ENCODE data around the gene PCCB.
A peak's percentile ranks its signal among the peaks of the same experiment; 100 is the strongest.
"Not testable (repeated sequence)": the region's sequence is repeated elsewhere in the genome, so short reads cannot be mapped to it uniquely, and the experiment has no call there.

PCCB gene

DNA sequence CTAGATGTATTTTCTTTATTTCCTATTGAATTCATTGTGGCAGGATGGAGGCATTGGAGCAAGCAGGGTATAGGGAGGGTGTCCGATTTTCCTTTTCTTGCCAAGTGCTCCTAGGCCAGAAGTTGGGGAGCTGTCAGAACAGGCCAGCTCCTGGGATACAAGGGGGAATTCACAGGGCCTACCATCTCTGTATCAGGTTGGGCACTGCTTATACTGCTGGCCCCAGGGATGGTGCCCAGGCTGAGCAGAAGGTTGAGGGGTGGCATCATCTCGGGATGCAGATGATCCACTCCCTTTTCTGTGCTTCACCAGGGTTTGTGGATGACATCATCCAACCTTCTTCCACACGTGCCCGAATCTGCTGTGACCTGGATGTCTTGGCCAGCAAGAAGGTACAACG, 79.5 kb downstream of the PCCB start:
- no peak for DNase-seq (ENCODE audit: low spot score)

GRCh38 chr3:136330900-136331299, 80.8 kb downstream of the PCCB start:
- DNase-seq (ENCODE audit: low spot score) = no peak

GRCh38 chr3:136332302-136332701, 82.2 kb downstream of the PCCB start:
- no peak for DNase-seq (ENCODE audit: low spot score)

DNA sequence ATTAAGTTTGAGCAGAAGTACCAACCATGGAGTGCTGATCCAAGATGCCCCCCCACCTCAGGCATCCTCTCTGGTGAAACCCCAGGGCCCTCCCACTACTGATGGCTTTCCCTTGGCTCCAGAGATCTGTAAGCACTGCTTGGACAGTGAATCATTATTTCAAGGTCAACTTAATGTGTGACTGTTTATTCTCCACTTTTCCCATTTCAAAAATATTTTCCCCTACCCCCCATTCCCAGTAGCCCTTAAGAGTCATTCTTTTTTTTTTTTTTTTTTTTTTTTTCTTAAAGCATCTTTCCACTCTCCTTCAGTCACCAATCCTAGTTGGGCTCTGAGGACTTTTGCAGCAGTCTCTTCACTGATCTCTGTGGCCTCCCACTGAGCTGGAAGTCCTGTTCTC, 82.6 kb downstream of the PCCB start:
- DNase-seq (ENCODE audit: low spot score) = peak; percentile 65

DNA sequence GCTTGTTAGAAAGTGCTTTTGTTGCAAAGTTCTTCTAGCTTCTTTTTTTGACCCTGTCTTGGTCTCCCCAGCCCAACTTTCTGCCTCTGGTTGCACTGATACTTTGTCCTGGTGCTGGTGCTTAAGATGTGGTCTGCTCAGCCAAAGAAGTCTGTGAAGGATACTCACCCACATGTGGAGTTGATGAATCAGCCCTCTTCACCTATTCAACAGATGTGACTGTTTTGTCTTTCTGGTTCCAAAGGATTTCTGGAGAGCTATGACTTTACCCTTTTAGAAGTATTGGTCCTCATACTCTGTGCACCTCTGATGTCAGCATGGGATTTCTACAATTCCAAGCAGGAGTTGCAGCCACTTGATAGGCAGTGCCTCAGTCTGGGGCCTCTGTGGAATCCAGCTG, 84.1 kb downstream of the PCCB start:
- no peak for DNase-seq (ENCODE audit: low spot score)

- not testable (repeated sequence) for DNase-seq (ENCODE audit: low spot score)
Observed at GRCh38 chr3:136334726-136335125, 84.6 kb downstream of the PCCB start.

GRCh38 chr3:136336329-136337100, 86.4 kb downstream of the PCCB start:
- no peak for DNase-seq (ENCODE audit: low spot score)

DNA sequence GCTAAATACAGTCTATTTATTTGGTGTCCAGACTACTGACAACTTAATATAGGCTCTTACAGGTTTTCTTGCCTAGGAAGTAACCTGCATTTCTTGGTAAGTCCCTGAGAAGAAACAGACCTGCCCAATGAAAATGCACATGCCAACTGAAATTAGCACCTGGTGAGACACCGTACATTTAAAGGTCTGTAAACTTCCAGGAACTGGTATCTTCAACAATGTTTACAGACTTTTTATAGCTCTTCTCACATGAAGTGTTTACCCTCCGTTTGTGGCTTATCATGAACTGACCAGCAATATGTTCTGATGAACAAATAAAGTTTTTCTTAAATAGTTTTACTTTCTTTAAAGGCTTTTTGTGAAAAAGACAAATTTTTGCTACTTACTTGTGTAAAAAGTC, 93.3 kb downstream of the PCCB start:
- no peak for DNase-seq (ENCODE audit: low spot score)

- DNase-seq (ENCODE audit: low spot score) = peak; percentile 78
Observed at GRCh38 chr3:136343873-136344555, 93.9 kb downstream of the PCCB start.

DNA sequence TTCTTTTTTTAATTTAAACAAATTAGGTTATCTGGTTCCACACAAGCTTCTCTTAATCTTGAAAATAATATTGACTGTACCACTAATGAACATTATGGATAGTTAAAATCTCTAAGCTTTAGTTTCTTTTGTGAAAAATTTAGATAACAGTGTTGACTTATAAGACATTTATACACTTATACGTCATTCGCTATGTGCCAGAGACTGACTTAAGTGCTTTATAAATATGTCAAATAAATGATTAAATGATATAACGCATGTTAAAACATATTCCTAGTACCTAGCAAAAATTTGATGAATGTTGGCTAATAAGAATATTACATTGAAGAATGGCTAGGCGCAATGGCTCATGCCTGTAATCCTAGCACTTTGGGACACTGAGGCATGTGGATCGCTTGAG, 96.3 kb downstream of the PCCB start:
- DNase-seq (ENCODE audit: low spot score) = no peak

DNA sequence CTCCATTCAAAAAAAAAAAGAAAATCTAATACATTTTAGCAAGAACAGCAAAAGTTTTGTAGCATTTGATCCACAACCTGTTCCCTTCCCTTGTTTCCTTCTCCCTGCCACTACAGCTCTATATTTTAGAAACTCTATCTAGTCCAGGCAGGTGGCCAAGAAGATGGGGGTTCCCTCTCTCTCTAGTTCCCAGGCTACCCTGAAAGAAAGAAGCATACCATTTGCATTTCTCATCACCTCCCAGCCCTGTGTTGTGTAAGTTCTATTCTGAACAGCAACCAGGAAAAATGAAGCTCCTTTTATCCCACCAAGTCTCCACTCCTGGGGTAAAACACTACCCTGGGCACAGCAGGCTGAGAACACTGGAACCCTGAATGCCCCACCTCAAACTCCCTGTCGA, 100.0 kb downstream of the PCCB start:
- peak; percentile 63 for DNase-seq (ENCODE audit: low spot score)

- peak; percentile 34 for DNase-seq (ENCODE audit: low spot score)
Observed at GRCh38 chr3:136350557-136350956, 100.4 kb downstream of the PCCB start.

DNA sequence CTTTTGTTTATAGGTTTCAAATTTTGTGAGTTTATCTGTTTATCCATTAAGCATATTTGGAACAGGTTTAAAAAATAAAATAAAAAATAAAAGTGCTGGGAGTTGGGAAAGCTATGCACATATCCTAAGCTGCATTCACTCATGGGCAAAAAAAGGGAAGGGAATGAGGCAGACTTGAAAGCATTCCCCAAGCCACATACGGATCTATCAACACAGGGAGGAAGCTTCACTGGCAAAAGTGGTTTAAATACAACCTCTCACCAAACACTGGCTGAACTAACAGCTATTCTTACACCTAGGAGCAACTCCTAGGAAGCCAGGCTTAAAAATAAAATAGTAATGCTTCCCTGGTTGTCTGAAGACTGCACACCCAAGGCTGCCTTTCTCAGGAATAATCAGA, 101.2 kb downstream of the PCCB start:
- no peak for DNase-seq (ENCODE audit: low spot score)

GRCh38 chr3:136351905-136352304, 101.8 kb downstream of the PCCB start:
- DNase-seq (ENCODE audit: low spot score) = no peak

DNA sequence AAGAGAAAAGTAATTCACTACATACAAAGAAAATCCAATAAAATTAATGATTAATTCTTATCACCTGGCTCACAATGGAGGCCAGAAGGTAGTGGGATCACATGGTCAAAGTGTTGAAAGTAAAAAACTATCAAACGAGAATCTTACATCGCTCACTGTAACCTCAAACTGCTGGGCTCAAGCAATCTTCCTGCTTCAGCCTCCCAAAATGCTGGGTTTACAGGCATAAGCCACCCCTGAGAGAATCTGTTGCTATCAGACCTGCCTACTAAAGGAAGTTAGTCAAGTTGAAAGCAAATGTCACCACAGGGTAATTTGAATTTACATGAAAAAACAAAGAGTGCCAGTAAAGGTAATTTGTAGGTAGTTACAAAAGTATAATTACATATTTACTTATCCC, 103.3 kb downstream of the PCCB start:
- DNase-seq (ENCODE audit: low spot score) = no peak

GRCh38 chr3:136366289-136366688, 116.1 kb downstream of the PCCB start:
- no peak for DNase-seq (ENCODE audit: low spot score)

DNA sequence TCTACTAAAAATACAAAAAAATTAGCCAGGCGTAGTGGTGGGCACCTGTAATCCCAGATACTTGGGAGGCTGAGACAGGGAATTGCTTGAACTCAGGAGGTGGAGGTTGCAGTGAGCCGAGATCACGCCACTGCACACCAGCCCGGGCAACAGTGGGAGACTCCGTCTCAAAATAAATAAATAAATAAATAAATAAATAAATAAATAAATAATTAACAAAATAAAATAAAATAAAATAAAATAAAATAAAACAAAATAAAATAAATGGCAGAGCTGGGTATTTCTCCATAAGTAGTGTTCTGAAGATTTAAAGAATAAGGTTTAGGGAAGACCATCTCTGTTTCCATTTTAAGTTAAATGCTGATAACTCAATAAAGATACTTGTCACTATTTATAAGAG, 125.7 kb downstream of the PCCB start:
- DNase-seq (ENCODE audit: low spot score) = not testable (repeated sequence)

- no peak for DNase-seq (ENCODE audit: low spot score)
Observed at GRCh38 chr3:136377508-136377907, 127.4 kb downstream of the PCCB start.

- DNase-seq (ENCODE audit: low spot score) = no peak
Observed at GRCh38 chr3:136378011-136378410, 127.9 kb downstream of the PCCB start.

Measured in hepatic stellate cell (primary cell).